GM21825 (cell line): Measurements from ENCODE around the gene TTYH3.
"Not testable (repeated sequence)": the region's sequence is repeated elsewhere in the genome, so short reads cannot be mapped to it uniquely, and the experiment has no call there.

Experiments used
- ATAC-seq: cut with Tn5 transposase; IDR thresholded peaks from one replicate; pipeline ENCODE4 v1.9.1; 2021; ENCODE audit warnings: mild to moderate bottlenecking, moderate library complexity; ENCODE audit not compliant: unreplicated experiment

The TTYH3 gene

DNA sequence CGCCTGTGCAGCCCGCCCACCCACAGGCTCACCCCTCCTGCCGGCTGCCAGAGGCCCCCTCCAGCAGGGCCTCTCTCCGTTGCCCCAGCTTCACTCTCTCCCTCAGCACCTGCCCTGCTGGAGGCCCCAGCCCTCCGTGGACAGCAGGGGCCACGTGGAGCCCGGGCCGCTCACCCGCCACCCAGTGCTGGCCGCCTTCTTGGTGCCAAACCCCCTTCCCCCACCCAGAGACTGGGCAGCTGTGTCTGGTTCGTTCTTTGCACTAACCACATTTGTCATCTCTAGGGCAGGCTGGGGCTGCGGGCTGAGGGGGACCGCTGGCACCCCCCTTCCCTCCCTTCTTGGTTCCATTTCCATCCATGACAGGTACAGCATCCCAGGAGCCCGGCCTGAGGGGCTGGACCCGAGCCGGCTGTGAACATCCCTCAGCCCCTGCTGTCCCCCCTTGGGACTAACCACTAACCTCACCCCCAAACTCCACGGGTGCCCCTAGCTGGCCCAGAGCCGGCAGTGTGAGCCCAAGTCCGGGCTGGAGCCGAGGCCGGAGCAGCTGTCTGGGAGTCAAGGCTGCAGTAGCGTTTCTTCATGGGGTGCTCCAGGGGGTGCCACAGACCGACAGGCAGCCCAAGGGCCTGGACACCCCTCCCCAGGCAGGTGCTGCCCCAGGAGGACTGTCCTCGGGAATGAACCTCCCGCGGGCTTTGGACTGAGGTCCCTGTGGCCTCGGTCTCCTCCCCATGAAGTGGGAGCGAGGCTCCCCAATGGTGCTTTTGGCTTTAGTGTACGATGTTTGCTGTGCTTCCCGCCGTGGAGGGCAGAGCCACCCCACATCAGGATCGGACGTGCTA is 30.7 kb downstream of the TTYH3 start:
- ATAC-seq: no peak

DNA sequence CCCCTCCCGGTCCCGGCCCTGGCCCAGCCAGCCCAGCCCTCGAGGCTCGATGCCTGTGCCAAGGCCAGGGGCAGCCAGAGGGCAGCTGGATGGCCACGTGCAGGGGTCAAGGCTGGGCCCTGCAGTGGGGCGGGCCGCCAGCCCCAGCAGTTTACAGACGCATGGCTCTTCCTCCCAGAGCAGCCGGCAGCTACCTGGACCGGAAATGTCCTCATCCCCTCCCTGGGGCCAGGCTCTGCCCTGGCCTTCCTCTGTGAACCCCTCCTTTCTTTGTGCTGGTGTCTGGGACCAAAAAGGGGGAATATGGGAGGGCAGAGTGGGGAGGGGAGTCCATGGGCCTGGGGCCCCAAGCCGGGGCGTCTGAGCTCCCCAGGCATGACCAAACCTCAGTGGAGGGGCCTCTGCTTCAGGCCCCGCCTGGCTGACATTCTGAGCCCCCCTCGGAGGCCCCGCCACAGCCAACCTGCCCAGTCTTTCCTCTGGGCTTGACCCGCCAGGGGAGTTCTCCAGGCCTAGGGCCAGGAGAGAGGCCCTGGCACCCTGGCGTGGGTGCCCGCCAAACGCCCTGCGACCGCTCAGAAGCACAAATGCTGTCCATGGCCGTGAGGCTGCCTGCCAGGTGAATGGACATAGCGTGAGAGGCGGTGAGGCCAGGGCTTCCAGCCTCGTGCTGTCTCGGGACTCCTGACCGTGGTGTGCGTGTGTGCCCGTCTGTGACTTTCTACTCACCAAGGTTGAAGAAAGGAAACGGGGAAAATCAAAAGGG is 31.5 kb downstream of the TTYH3 start:
- ATAC-seq: no peak

DNA sequence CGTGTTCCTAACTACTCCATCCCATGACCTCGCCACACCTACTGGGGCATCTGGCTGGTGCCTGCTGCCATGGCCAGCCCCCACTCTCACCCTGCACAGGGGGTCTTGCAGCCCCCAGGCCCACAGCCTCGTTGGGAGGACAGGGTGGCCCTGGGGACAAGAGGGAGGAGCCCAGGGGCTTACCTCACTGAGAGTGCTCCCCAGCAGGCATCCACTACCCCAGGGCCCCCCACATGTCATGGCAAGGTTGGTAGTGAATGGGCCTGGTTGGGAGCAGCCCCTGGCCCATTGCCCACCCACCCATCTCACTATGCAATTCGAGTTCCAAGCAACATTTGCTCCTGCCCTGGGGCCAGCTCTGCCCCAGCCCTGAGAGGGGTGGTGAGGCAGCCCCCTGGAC is 32.2 kb downstream of the TTYH3 start:
- no peak for ATAC-seq

DNA sequence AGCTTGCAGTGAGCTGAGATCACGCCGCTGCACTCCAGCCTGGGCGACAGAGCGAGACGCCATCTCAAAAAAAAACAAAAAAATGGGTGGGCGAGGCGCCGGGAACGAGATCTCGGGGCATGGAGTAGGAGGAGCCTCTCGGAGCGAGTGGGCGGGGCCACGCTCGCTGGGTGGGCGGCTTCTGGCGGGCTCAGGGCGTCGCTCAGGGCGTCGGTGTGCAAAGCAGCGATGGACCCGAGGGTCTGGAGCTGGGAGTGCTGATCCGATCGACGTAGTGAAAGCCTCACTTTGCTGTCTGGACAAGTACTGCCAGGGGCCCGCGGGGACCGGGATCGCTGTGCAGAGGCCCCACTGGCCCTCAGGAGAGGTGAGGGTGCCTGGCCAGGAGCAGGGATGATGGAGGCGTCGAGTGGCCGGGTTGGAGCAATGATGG is 33.6 kb downstream of the TTYH3 start:
- no peak for ATAC-seq

DNA sequence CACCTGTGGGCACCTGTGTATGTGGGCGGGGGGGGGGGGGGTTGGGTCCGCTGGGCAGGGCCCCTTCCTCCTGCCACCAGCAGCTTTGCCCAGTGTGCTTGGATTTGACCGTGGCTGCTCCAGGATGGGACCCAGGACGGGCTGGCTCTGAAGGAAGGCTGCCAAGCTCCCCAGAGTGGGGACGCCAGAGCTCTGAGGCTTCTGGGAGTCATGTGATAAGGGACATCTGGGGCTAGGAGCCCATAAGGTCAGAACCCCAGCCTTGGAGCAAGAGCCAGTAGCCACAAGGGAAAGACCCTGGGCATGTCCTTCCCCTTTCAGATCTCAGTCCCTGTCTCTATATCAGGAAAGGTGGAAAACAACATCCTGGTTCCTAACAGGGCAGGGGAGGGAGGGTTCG is 34.4 kb downstream of the TTYH3 start:
- no peak for ATAC-seq

DNA sequence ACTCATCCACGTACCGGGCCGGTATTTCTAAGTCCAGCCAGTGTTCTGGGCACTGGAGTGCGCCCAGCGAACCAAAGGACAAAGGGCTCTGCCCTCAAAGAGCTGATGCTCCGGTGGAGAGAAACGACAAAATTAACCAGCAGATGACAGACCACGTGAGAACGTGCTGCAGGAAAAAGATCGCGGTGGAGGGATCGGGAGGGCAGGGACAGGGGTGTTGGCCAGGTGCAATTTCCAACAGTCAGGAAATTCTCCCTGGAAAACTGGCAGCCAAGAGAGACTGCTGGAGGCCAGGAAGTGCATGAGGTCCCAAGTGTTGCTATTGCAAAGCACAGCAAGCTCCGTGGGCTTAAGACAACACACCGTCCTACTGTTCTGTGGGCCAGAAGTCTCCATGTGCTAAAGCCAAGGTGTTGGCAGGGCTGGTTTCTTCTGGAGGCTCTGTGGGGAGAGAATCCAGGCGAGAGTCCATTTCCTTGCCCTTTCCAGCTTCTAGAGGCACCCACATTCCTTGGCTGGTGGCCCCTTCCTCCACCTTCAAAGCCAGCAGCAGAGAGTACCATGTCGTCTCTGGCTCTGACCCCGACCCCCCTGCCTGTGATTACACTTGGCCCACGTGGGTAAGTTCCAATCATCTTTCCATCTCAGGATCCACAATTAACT is 34.9 kb downstream of the TTYH3 start:
- no peak for ATAC-seq

DNA sequence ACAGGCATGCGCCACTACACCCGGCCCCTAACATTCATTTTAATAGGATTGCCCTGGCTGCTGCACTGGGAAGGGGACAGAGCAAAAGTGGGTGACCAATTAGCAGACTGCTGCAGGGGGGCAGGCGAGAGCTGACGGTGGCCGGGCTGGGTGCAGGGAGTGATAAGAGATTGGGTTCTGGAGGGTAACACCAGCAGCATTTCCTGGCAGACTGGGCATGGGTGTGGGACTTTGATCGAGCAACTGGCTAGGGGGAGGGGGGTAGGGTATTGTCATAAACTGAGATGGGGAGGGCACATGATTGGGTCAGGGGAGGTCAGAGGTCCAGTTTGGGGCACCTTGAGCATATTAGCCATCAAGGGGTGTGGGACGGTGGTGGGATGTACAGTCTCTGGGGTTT is 36.1 kb downstream of the TTYH3 start:
- no peak for ATAC-seq

DNA sequence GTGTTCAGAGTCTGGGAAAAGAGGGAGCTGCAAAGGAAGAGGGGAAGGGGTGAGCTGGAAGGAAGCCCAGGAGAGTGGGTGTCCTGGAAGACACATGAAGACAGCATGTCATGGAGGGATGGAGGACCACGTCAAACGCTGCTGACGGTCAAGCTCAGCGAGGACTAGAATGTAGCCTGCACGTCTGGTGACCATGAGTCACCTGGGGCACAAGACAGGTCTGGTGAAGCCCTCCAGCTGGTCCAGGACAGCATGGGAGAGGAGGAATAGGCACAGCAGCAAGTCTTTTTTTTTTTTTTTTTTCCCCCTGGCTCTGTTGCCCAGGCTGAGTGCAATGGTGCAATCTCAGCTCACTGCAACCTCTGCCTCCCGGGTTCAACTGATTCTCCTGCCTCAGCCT is 36.6 kb downstream of the TTYH3 start:
- ATAC-seq: no peak

DNA sequence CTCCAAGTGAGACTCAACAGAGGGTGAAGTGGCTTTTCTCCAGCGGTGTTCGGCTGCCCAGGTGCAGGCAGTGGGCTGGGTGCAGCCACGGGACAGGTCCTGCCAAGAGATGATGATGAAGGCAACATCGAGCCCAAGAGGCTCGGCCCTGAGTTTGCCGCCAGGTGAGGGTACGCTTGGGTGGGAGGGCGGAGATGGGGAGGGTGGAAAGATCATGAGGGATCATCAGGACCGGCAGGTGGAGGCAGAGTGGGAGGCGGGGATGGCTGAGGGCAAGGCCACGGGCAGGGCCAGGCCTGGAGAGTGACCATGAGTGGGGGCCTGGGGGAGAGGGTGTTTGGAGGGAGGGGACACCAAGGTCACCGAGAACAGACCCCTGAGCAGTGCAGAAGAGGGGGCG is 38.4 kb downstream of the TTYH3 start:
- no peak for ATAC-seq

DNA sequence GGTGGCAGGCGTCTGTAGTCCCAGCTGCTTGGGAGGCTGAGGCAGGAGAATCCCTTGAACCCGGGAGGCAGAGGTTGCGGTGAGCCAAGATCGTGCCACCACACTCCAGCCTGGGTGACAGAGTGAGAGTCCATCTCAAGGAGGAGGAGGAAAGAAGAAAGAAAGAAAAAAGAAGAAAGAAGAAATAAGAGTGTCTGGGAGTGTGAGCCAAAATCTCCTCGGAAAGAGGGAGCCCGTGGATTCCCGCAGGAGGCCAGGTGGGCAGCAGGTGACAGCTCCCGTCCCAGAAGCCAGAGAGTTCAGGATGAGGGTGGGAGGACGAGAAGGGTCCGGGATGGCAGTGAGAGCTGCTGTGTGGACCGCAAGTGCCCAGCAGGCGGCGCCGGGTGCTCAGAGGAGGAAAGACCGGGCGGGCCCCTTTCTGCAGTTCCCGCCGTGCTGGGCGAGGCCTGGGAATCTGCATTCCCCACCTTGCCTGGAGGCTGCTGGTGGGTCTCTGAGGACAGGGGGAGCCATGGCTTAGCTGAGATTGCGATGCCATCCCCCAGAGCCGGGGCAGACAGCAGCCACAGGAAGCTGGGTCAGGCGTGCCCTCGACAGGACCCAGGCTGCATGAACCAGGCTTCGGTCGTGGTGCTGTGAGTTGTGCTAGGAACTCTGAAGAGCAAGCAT is 39.1 kb downstream of the TTYH3 start:
- ATAC-seq: peak; percentile 58

DNA sequence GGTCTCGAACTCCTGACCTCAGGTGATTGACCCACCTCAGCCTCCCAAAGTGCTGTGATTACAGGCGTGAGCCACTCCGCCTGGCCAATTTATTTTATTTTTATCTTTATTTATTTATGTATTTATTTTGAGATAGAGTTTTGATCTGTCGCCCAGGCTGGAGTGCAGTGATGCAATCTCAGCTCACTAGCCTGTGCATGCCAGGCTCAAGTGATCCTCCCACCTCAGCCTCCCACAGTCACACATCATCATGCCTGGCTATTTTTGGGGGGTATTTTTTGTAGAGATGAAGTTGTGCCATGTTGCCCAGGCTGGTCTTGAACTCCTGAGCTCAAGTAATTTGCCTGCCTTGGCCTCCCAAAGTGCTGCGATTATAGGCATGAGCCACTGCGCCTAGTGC is 41.4 kb downstream of the TTYH3 start:
- not testable (repeated sequence) for ATAC-seq

DNA sequence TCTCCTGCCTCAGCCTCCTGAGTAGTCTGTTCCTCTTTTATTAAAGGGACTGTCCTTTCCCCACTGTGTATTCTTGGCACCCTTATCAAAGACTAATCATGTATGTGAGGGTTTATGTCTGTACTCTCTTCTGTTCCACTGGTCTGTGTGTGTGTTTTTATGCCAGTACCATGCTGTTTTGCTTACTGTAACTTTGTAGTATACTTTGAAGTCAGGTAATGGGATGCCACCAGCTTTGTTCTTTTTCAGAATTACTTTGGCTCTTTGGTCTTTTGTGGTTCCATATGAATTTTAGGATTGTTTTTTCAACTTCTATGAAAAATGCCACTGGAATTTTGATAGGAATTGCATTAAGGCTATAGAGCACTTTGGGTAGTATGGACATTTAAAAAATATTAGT is 42.1 kb downstream of the TTYH3 start:
- ATAC-seq: no peak

DNA sequence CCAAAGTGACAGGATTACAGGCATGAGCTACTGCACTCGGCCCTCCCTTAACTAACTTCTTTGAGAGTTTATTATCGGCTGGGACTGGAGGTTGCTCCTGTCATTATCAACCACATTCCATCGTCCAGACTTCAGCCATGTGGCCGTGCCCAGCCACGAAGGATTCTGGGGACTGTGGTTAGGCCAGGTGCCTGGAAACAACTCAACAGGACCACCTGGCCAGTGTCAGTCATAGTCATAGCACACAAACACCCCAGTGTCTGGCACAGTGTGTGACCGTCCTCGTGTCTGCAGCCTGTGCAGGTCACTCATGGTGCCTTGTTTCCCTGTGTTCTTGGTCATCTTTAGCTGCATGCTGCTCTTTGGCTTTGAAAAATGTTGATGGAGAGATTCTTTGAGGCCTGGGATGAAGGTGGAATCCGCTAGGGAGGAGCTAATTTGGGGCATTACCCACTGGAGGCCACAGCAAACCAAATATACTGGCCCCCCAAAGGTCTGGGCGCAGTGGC is 43.5 kb downstream of the TTYH3 start:
- no peak for ATAC-seq

DNA sequence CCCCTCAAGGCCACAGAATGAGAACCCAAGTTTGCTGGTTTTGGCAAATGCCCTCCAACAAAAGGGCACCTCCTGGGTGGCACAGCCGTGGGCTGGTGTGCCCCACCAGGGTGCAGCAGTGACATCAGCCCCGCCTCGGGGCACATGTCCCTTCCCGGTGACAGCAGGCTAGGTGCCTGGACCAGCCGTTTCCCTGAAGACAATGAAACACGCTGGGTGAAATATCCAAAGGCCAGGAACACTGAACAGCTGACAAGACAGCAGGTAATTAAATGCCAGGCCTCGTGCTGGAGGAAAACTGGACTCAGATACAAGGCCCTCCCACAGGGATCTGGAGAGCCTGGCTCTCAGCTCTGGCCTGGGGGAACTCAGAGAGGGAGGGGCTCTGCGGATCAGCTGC is 44.8 kb downstream of the TTYH3 start:
- ATAC-seq: not testable (repeated sequence)

DNA sequence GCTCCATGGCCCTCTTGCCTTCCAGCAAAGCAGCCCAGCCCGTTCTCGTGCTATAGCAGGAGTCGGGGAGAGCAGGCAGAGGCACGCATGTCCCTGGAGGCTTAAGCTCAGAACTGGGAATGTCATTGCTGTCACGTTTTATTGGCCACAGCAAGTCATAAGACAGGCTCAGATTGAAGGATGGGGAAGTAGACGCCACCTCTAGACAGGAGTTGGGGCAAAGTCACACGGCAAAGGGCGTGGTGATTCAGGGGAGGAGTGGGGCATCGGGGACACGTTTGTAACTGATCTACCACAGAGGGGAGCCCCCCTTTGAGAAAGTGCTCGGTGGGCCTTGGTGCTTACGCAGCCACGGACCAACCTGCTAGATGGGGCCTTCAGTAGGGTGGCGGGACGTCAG is 46.7 kb downstream of the TTYH3 start:
- ATAC-seq: not testable (repeated sequence)

DNA sequence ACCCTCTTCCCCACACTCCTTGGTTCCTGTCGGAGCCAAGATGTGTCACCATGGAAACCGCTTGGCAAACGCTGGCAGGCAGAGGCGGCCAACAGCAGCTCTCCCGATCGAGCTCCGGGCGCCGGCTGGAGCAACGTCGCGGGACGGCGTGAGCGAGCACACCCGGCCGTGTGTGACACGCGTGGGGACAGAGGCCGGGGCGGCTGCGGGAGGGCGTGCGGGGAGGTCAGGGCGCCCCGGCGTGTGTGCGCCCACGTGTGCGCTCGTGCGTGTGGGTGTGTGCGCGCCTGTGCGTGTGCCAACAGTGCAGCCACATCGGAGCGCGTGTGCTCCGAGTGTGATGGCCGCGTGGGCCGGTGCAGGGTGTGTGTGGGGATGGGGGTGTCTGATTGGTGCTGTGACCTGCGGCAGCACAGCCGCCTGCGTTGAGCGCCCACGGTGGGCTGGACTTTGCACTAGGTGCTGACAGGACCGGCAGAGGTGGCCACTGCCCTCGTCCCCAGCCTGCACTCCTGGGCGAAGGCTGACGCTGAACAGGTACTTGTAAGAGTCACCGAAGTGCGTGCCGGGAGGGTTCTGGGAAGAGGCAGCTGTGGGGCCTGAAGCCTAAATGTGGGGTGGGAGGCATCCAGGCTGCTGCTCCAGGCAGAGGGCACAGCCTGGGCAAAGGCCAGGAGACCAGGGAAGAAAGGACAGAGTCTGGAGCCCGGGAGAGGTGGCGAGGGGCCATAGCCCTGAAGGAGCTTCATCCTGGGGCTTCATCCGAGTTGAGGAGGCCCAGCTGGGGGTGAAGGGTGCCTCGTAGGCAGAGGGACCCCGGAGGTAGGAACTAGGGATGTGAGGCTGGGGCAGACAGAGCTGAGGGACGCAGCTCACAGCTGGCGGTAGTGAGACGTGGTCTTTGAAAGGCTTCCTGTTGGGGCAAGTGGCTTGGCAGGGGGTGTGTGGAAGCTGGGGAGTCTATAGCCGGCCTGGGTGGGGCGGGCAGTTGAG is 47.6 kb downstream of the TTYH3 start:
- ATAC-seq: not testable (repeated sequence)

DNA sequence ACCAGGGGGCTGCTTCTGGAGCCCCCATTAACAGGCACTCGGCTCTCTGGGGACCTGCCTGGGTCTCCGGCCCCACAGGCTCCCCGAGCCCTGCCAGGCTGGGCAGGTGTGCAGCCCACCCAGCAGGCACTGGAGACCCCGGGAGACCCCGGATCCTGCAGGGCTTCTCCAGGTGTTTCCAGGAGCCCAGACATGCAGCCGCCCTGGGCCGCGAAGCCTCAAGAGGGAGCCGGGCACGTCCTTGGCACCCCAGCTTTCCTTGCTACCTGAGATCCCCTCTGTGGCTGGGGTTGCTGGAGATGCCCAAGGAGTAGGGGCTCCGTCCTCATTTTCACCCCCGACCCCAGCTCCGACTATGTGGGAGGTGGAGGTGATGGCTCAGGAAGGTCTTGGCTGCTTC is 48.5 kb downstream of the TTYH3 start:
- ATAC-seq: no peak

DNA sequence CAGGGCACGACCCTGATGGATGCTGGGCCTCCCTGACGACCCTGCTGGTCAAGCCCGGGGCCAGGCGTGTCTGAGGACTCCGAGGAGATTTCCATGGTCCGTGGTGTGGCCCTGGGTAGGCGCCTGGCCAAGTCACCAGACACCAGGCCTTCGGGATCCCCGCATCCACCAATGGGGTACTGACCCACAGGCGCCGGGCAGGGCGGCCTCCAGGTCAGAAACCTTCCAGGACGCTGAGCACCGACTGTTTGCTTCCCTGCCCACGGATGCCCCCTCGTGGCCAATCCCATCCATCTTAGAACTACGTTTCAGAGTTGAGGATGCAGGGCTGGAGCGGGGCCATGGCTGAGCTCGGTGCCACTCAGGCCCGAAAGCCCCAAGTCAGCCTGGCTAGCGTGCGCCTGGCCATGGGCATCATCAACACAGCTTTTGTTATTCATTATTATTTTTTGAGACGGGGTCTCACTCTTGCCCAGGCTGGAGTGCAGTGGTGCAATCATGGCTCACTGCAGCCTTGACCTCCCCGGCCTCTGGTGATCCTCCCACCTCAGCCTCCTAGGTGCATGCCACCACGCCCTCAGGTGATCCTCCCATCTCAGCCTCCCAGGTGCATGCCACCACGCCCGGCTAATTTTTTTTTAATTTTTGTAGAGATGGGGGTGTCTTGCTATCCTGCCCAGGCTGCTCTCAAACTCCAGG is 49.2 kb downstream of the TTYH3 start:
- ATAC-seq: no peak
